ENCODE data around the gene CWC25.
A peak's percentile ranks its signal among the peaks of the same experiment; 100 is the strongest.

The CWC25 gene

DNA sequence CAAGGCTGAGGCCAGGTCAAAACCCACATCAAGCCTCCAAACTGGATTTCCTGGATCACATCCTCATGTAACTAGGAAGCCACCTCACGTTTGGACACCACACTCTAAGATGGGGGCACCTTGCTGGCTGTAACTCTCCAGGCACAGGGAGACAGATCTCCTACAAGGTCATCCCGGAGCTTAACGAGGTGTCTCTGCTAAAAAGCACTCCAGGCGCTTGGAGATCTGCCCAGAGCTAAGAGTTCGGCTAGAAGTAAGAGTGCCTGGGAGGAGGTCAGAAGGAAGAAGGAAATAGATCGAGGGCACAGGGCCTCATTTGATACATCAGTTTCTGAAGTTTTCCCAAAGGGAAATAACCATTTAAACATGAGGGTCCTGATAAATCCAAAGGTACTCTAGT lies 56.7 kb downstream of the CWC25 start:
- no peak for DNase-seq (ENCODE audit: insufficient read length)
- TF ChIP-seq POLR2A (IDR thresholded peaks at IDR 0.05; ENCODE audit: low read depth, low read length) (no peak), POLR2AphosphoS5 (IDR thresholded peaks at IDR 0.05; ENCODE audit: low read depth, low read length) (no peak), TAF1 (IDR thresholded peaks at IDR 0.05; ENCODE audit: borderline replicate concordance, low read depth, low read length) (no peak)
- no peak for FAIRE-seq

DNA sequence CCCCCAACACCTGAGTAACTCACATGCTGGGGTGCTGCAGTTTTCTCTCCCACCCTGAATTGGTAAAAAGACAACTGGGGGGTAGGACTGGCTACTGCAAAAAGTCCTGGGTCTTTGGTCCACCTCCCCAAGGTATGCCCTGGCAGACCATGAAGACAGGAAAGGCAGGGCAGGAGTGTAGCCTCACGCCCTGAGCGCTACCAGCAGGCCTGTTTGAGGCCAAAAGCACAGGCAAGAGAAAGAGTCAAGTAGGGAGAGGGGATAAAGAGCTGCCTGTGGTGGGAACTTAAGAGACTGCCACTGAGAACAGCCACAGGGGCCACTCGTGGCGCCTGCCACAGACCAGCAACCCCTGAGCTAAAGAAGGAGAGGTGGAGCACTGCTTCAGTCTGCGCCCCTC lies 58.8 kb downstream of the CWC25 start:
- TF ChIP-seq POLR2AphosphoS5 (IDR thresholded peaks at IDR 0.05; ENCODE audit: low read depth, low read length) (no peak), TAF1 (IDR thresholded peaks at IDR 0.05; ENCODE audit: borderline replicate concordance, low read depth, low read length) (no peak), POLR2A (IDR thresholded peaks at IDR 0.05; ENCODE audit: low read depth, low read length) (no peak)
- FAIRE-seq (no peak), DNase-seq (ENCODE audit: insufficient read length) (no peak)

DNA sequence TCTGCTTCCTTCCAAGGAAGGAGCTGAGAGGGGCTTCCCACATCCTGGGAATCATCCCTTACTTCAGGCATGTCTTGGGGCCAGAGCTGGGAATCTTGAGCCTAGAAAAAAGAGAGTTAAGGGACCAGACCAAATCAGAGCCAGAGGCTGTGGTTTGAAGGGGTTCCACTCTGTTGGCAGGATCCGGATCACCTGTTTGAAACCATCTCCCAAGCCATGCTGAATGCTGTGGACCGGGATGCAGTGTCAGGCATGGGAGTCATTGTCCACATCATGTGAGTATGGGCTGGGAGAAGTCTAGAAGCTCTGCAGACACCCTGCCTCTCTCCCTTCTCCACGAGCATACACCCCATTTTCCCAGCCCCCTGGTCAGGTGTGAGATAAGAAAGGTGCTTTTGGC lies 62.9 kb downstream of the CWC25 start:
- no peak for FAIRE-seq
- no peak for TF ChIP-seq POLR2AphosphoS5 (IDR thresholded peaks at IDR 0.05; ENCODE audit: low read depth, low read length)
- no peak for TF ChIP-seq POLR2A (IDR thresholded peaks at IDR 0.05; ENCODE audit: low read depth, low read length)
- TF ChIP-seq TAF1 (IDR thresholded peaks at IDR 0.05; ENCODE audit: borderline replicate concordance, low read depth, low read length) = no peak

DNA sequence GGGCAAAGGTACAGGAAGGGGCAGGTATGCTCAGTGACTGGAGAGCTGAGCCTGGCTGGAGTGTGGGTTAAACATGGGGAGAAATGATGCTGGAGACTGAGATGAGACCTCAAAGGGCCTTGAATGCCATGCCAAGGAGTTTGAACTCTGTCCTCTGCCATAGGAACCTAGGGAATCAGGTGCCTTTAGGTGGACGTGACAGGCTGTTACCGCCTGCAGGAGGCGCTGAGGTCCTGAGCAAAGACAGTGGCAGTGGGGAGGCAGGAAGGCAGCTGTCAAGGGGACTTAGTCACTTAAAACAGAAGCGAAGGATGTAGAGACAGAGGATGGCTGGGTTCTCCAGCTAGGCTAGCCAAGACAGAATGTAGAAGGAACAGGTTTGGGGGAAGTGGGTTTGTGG lies 63.5 kb downstream of the CWC25 start:
- DNase-seq (ENCODE audit: insufficient read length) (no peak), FAIRE-seq (no peak)
- TF ChIP-seq POLR2A (IDR thresholded peaks at IDR 0.05; ENCODE audit: low read depth, low read length) (no peak), POLR2AphosphoS5 (IDR thresholded peaks at IDR 0.05; ENCODE audit: low read depth, low read length) (no peak), TAF1 (IDR thresholded peaks at IDR 0.05; ENCODE audit: borderline replicate concordance, low read depth, low read length) (no peak)

More for the DNA sequence above, 62.9 kb downstream of the CWC25 start:
- no peak for DNase-seq (ENCODE audit: insufficient read length)

DNA sequence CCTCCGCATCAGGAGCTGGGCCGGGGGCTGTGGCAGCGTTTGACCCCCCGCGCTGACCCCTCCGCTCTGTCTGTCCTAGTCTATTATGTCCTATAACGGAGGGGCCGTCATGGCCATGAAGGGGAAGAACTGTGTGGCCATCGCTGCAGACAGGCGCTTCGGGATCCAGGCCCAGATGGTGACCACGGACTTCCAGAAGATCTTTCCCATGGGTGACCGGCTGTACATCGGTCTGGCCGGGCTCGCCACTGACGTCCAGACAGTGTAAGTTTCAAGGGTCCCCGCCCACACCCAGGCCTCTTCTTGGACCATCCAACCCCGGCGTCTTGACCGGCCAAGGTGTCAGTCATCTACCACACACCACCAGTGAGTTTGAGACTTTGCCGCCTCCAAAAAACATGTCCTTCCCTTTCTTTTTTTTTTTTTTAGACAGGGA lies 72.0 kb downstream of the CWC25 start:
- DNase-seq (ENCODE audit: insufficient read length) (no peak), FAIRE-seq (no peak)
- TF ChIP-seq POLR2AphosphoS5 (IDR thresholded peaks at IDR 0.05; ENCODE audit: low read depth, low read length) (no peak), POLR2A (IDR thresholded peaks at IDR 0.05; ENCODE audit: low read depth, low read length) (no peak), TAF1 (IDR thresholded peaks at IDR 0.05; ENCODE audit: borderline replicate concordance, low read depth, low read length) (no peak)

DNA sequence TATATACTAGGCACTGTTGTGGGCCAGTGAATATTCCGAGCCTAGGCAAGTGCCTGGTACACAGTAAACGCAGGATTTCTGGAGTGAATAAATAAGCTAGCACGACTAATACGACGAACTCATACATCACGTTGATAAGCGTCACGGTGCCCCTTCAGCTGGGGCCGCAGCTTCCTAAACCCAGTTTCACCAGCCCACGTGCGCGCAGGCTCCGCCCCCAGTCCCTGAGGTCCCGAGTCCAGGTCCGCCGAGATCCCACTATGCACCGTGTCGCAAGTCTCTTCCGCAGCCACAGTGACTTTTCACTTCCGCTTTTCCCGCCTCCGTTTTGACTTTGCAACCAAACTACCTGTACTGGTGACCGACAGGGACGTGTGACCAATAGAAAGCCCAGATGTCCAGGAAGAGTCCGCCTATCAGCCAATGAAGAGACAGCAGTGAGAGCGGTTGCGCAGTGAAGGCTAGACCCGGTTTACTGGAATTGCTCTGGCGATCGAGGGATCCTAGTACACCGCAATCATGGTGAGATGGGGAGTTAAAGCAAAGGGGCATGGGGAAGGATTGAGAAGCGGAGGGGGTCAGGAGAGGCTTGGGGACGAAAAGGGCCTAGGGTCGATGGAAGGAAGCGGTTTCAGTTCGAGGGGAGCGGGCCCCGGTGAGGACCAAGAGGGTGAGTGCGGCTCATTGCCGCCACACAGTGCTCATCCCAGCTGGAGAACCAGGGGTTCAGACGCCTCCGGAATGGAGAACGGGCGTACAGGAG lies 72.6 kb downstream of the CWC25 start, which contains the start of gene PSMB3:
Gene PSMB3, plus strand, starts transcription at position 434 of the 763 bp plus-strand sequence. Its CDS starts 86 bp downstream, at position 520.
- DNase-seq (ENCODE audit: insufficient read length) (peak; percentile 91), FAIRE-seq (no peak)
- TF ChIP-seq TAF1 (IDR thresholded peaks at IDR 0.05; ENCODE audit: borderline replicate concordance, low read depth, low read length) (peak; percentile 14; the same call in 1 of the 2 replicates), POLR2AphosphoS5 (IDR thresholded peaks at IDR 0.05; ENCODE audit: low read depth, low read length) (peak; percentile 79), POLR2A (IDR thresholded peaks at IDR 0.05; ENCODE audit: low read depth, low read length) (peak; percentile 65)

DNA sequence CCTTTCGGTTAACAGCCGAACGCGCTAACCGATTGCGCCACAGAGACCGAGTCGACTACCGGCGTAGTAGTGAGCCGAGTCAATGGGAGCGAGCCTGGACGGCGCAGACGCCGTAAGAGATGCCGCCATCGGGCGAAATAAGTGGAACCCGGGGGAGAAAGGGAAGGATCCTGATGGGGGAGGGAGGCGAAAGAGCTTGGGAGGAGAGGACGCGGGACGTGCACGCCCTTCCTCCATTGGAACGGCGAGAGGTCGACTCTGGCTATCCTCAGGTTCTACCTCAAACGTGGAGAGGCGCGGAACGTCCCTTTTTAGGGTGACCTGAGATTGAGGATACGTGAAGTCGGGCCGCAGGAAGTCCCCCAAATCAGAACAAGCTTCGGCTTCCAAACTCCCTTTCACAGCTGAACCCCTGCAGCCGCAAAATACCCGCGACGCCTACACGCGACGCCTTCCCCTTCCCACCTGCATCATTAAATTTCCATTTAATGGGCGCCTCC lies 73.3 kb downstream of the CWC25 start:
- FAIRE-seq (no peak), DNase-seq (ENCODE audit: insufficient read length) (no peak)
- peak; percentile 58 for TF ChIP-seq POLR2A (IDR thresholded peaks at IDR 0.05; ENCODE audit: low read depth, low read length)
- no peak; the same call in 1 of the 2 replicates for TF ChIP-seq TAF1 (IDR thresholded peaks at IDR 0.05; ENCODE audit: borderline replicate concordance, low read depth, low read length)

DNA sequence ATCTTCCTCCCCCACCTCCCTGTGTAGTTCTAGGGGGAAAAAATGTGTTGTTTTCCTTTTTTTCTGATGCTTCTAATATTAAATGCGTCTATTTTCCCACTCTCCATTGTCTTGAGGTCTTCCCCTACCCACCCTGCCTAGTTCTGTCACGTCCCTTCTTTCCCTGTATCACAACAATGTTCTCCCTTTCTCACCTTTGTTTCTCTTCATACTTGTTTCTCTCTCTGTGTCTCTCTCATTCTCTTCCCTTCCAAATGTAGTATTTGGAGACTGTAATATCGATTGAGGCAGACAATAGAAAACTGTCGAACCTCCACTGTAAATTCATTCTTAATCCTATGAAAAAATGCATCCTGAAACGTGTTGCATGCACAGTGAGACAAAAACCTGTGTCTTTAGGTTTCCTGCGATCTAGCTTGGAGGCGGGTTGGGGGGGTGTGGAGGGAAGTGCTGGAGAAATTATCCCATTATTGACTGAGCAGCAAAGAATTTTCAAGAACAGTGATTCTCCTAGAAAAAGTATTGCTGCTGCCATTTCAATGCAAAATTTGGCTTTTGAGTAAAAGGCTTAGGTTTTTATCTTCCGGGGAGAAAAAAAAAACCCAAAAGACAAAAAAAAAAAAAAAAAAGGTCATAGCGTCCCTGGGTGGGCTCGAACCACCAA lies 73.8 kb downstream of the CWC25 start:
- no peak for TF ChIP-seq POLR2A (IDR thresholded peaks at IDR 0.05; ENCODE audit: low read depth, low read length)
- no peak for TF ChIP-seq TAF1 (IDR thresholded peaks at IDR 0.05; ENCODE audit: borderline replicate concordance, low read depth, low read length)
- no peak for TF ChIP-seq POLR2AphosphoS5 (IDR thresholded peaks at IDR 0.05; ENCODE audit: low read depth, low read length)
- FAIRE-seq (no peak), DNase-seq (ENCODE audit: insufficient read length) (no peak)
